Parathyroid adenoma (tissue), 2 donors: ENCODE data around the gene MGAT5B.

Source experiments
- H2AFZ ChIP-seq: fragments of 300-600 bp; sonication (generic); one replicate; pipeline ENCODE4 v1.7.0; 2017; ENCODE audit warnings: antibody characterized with exemption, mild to moderate bottlenecking
- H3K27ac ChIP-seq: fragments of 300-600 bp; sonication (generic); one replicate; pipeline ENCODE4 v1.7.0; 2017
- H3K27me3 ChIP-seq: fragments of 300-600 bp; sonication (generic); one replicate; pipeline ENCODE4 v1.7.0; 2017; ENCODE audit warnings: low read length; ENCODE audit not compliant: control insufficient read depth, insufficient read depth
- H3K36me3 ChIP-seq: fragments of 300-600 bp; sonication (generic); one replicate; pipeline ENCODE4 v1.7.0; 2017; ENCODE audit warnings: low read length; ENCODE audit not compliant: control insufficient read depth, insufficient read depth
- H3K4me1 ChIP-seq: fragments of 300-600 bp; sonication (generic); one replicate; pipeline ENCODE4 v1.7.0; 2017; ENCODE audit warnings: control low read depth
- H3K4me2 ChIP-seq: fragments of 300-600 bp; sonication (generic); one replicate; pipeline ENCODE4 v1.7.0; 2017; ENCODE audit warnings: low read length
- H3K4me3 ChIP-seq: fragments of 300-600 bp; sonication (generic); one replicate; pipeline ENCODE4 v1.7.0; 2017; ENCODE audit warnings: low read depth, low read length
- H3K79me2 ChIP-seq: fragments of 300-600 bp; sonication (generic); one replicate; pipeline ENCODE4 v1.7.0; 2017; ENCODE audit warnings: control low read depth
- H3K9ac ChIP-seq: fragments of 300-600 bp; sonication (generic); one replicate; pipeline ENCODE4 v1.7.0; 2017; ENCODE audit warnings: mild to moderate bottlenecking
- H3K9me3 ChIP-seq: fragments of 300-600 bp; sonication (generic); one replicate; pipeline ENCODE4 v1.7.0; 2017; ENCODE audit warnings: low read length; ENCODE audit not compliant: control insufficient read depth
- TF ChIP-seq, protein P1 (sequence below): fragments of 300-600 bp; sonication (generic); IDR thresholded peaks from one replicate; pipeline ENCODE4 v1.7.0; 2017; ENCODE audit warnings: antibody characterized with exemption, mild to moderate bottlenecking
- donor health status: primary hyperparathyroidism.

Gene MGAT5B

DNA sequence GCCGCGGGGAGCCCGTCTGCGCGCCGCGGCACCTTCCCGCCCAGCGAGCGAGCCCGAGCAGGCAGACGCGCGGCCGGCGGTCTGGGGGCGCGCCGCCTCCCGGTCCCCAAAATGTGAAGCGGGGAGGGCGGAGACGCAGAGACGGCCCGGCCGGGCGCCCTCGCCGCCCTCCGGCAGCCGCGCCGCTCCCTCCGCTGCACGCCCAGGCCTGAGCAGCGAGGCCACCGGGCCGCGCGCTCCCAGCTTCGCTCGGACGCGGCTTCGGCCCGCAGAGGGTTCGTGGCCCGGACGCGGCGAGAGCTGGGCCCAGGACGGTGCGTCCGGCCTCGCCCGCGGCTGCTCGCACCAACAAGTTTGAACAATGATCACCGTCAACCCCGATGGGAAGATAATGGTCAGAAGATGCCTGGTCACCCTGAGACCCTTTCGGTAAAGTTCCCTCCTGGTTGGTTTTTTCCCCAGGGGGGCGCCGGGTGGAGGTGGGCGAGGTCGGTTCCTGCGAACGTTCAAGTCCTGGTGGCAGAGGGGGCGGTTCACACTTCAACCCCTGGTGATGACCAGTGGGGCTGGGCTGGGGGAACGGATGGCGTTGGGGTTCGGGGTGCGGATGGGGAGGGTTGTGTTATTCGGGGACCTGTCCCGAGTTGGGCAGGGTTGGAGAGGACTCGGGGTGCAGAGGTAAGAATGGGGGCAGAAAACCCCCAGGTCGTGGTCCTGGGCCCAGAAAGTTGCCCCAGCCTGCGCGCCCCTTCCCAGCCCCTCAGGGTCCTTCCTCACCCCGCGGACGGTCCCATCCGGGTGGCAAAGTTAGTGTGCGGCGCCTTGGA lies 678 bp downstream of the MGAT5B start:
- Histone ChIP-seq H3K9ac (no peak overlapping the region), H3K27me3 (no peaks in the 10 kb centered on the region), H3K4me3 (no peak overlapping the region), H3K27ac (no peak overlapping the region), H3K4me2 (peak overlapping the region; percentile 21), H3K79me2 (no peaks in the 10 kb centered on the region), H3K4me1 (peaks cover 5% of the 10 kb centered on the region), H3K36me3 (no peaks in the 10 kb centered on the region), H3K9me3 (no peaks in the 10 kb centered on the region), H2AFZ (peak overlapping the region; percentile 64)
- TF ChIP-seq, protein P1, sequence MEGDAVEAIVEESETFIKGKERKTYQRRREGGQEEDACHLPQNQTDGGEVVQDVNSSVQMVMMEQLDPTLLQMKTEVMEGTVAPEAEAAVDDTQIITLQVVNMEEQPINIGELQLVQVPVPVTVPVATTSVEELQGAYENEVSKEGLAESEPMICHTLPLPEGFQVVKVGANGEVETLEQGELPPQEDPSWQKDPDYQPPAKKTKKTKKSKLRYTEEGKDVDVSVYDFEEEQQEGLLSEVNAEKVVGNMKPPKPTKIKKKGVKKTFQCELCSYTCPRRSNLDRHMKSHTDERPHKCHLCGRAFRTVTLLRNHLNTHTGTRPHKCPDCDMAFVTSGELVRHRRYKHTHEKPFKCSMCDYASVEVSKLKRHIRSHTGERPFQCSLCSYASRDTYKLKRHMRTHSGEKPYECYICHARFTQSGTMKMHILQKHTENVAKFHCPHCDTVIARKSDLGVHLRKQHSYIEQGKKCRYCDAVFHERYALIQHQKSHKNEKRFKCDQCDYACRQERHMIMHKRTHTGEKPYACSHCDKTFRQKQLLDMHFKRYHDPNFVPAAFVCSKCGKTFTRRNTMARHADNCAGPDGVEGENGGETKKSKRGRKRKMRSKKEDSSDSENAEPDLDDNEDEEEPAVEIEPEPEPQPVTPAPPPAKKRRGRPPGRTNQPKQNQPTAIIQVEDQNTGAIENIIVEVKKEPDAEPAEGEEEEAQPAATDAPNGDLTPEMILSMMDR = no peak

DNA sequence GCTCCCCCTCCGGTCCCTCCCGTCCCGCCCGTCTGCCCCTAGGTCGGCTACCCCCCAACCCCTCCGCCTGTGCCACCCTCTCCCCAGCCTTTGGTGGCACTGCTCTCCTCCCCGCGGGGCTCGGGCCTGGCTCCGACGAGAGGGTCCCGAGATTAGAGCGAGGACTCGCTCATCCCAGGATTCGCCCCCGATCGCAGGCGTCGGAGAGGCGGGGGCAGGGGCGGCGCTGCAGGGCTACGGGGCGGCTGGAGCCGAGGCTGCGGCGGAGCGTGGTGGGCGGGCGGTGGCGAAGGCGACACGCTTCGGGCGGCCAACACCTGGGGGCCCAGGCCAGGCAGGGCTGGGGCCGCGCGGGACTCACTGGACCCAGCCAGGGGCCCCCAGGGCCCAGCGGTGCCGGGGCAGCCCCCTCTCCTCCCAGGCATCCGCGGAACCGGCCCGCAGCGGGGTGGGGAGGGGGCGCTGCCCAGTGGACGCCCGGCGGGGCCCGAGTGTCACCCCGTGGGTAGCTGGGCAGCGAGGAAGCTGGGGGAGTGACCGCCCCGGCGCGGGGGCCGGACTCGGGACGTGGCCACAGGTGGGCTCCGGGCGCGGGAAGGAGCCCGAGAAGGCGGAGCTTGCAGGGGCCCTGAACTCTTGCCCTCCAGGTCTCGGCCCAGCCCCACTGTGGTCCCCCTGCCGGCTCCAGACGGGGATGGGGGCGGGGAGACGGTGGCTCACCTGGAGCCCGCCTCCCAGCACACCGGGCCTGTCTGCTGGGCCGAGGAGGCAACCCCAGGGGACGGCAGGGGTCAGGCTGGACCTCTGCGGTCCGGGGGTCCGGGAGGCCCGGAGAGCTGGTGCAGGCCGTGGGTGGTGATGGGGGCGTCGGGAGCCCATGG lies 1.5 kb downstream of the MGAT5B start:
- no peaks in the 10 kb centered on the region for H3K36me3 ChIP-seq
- TF ChIP-seq, protein P1 = no peak
- H3K27me3 ChIP-seq = no peaks in the 10 kb centered on the region
- no peaks in the 10 kb centered on the region for H3K9me3 ChIP-seq
- no peak overlapping the region for H3K4me2 ChIP-seq
- no peak overlapping the region for H3K4me3 ChIP-seq
- no peaks in the 10 kb centered on the region for H3K79me2 ChIP-seq
- H3K27ac ChIP-seq = no peak overlapping the region
- peak overlapping the region; percentile 68 for H2AFZ ChIP-seq
- peaks cover 5% of the 10 kb centered on the region for H3K4me1 ChIP-seq
- no peak overlapping the region for H3K9ac ChIP-seq

DNA sequence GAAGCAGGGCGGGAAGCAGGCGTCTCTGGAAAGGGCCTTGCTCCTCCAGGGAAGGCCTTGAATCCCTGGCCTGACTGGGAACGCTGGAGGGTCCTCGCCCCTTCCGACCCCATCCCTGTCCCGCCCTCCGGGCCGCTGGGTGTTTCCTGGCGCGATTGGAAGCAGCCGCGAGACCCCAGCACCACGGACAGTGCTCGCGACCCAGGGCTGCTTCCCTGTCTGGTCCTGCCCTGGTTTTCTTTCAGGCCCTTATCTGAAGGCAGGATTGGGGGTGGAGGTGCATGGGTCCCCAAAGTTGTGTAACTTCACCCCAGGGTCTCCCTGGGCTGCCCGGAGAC lies 2.1 kb downstream of the MGAT5B start:
- Histone ChIP-seq H3K79me2 (no peaks in the 10 kb centered on the region), H3K27me3 (no peaks in the 10 kb centered on the region), H3K9ac (no peak overlapping the region), H3K9me3 (no peaks in the 10 kb centered on the region), H3K4me1 (peaks cover 5% of the 10 kb centered on the region), H3K27ac (no peak overlapping the region), H3K4me2 (no peak overlapping the region), H2AFZ (no peak overlapping the region), H3K36me3 (no peaks in the 10 kb centered on the region), H3K4me3 (no peak overlapping the region)
- TF ChIP-seq, protein P1 = no peak

DNA sequence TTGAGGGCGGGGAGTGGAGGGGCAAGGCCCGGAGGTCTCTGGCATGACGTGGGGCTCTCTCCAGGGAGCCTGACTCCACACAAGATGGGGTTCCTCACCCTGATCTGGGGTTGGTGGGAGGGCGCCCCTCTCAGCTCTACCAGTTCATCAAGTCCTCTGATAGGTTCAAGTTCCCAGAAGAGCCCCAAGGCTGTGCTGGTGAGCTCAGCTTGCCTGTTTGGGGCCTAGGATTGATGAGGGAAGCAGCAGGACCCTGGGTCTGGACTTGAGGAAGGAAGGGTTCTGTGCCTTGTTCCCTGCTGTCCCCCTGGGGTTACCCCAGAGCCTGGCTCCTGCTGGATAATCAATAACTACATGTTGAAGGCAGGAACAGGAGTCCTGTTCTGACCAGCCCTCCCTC lies 3.5 kb downstream of the MGAT5B start:
- Histone ChIP-seq H3K4me2 (no peak overlapping the region), H3K27ac (no peak overlapping the region), H3K4me1 (peaks cover 5% of the 10 kb centered on the region), H3K9me3 (no peaks in the 10 kb centered on the region), H3K36me3 (no peaks in the 10 kb centered on the region), H3K4me3 (no peak overlapping the region), H2AFZ (no peak overlapping the region), H3K79me2 (no peaks in the 10 kb centered on the region), H3K9ac (no peak overlapping the region), H3K27me3 (no peaks in the 10 kb centered on the region)
- TF ChIP-seq, protein P1 = no peak
